Kidney epithelial cell (primary cell): ENCODE measurements around the gene PCDHGB7. TPM values are rescaled to one million over a fixed set of nuclear protein-coding genes. Genes with fewer than 3 reads are reported as not detected.
"Not testable (repeated sequence)": the region's sequence is repeated elsewhere in the genome, so short reads cannot be mapped to it uniquely, and the experiment has no call there.

Experiments used
- DNase-seq: peaks from one replicate; pipeline ENCODE4 v3.0.0-alpha.2; 2010; ENCODE audit warnings: low read depth
- H3K27me3 ChIP-seq: 2 replicates; pipeline ENCODE4 v1.6.0; 2011; ENCODE audit warnings: low read length; ENCODE audit not compliant: control insufficient read depth, insufficient read depth
- H3K36me3 ChIP-seq: 2 replicates; pipeline ENCODE4 v1.5.1; 2011; ENCODE audit warnings: low read length; ENCODE audit not compliant: control insufficient read depth, insufficient read depth
- H3K4me3 ChIP-seq: 2 replicates; pipeline ENCODE4 v1.5.1; 2011; ENCODE audit warnings: low read depth, mild to moderate bottlenecking, control low read depth, low read length
- total RNA-seq: library from RNA; depleted of rRNA; stranded (reverse); fragments of >200 nt; gene quantifications from 2 replicates; pipeline ENCODE4 v1.2.3, GENCODE V29; 2015
- TF ChIP-seq, protein P1 (sequence below): IDR thresholded peaks from 2 replicates; pipeline ENCODE4 v1.5.1; 2011; ENCODE audit warnings: mild to moderate bottlenecking, moderate library complexity, low read length, control low read depth, inconsistent platforms; ENCODE audit not compliant: insufficient read depth, poor library complexity, severe bottlenecking

Gene PCDHGB7
- total RNA-seq, 1 donor from 2014 or later, result 14.1 TPM

DNA sequence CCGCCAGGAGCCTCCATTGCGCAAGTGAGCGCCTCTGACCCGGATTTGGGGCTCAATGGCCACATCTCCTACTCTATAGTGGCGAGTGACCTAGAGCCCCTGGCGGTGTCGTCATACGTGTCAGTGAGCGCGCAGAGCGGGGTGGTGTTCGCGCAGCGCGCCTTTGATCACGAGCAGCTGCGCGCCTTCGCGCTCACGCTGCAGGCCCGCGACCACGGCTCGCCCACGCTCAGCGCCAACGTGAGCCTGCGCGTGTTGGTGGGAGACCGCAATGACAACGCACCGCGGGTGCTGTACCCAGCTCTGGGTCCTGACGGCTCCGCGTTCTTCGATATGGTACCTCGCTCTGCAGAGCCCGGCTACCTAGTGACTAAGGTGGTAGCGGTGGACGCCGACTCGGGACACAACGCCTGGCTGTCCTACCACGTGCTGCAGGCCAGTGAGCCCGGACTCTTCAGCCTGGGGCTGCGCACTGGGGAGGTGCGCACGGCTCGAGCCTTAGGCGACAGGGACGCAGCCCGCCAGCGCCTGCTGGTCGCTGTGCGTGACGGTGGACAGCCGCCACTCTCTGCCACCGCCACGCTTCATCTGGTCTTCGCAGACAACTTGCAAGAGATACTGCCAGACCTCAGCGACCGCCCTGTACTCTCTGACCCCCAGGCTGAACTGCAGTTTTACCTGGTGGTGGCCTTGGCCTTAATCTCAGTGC, 7.7 kb upstream of the PCDHGB7 start:
- DNase-seq, result no peak
- H3K36me3 ChIP-seq, result no peaks in the 10 kb centered on the region
- TF ChIP-seq, protein P1, sequence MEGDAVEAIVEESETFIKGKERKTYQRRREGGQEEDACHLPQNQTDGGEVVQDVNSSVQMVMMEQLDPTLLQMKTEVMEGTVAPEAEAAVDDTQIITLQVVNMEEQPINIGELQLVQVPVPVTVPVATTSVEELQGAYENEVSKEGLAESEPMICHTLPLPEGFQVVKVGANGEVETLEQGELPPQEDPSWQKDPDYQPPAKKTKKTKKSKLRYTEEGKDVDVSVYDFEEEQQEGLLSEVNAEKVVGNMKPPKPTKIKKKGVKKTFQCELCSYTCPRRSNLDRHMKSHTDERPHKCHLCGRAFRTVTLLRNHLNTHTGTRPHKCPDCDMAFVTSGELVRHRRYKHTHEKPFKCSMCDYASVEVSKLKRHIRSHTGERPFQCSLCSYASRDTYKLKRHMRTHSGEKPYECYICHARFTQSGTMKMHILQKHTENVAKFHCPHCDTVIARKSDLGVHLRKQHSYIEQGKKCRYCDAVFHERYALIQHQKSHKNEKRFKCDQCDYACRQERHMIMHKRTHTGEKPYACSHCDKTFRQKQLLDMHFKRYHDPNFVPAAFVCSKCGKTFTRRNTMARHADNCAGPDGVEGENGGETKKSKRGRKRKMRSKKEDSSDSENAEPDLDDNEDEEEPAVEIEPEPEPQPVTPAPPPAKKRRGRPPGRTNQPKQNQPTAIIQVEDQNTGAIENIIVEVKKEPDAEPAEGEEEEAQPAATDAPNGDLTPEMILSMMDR, result no peak
- H3K27me3 ChIP-seq, result peaks cover 15% of the 10 kb centered on the region
- no peak overlapping the region for H3K4me3 ChIP-seq

DNA sequence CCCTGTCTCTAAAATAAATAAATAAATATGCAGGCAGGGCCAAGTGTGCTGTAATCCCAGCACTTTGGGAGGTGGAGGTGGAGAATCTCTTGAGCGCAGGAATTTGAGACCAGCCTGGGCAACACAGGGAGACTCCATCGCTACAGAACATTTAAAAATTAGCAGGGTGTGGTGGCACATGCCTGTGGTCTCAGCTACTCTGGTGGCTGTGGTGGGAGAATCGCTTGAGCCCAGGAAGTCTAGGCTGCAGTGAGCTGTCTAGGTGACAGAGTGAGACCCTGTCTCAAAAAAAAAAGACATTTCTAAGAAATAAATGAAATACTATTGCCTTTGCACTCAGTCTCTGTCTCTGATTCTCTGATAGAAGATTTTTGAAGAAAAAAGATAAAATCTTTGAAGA, 5.9 kb upstream of the PCDHGB7 start:
- DNase-seq, result no peak
- TF ChIP-seq, protein P1, result no peak
- H3K4me3 ChIP-seq, result no peak overlapping the region
- peaks cover 16% of the 10 kb centered on the region for H3K27me3 ChIP-seq
- no peaks in the 10 kb centered on the region for H3K36me3 ChIP-seq

GRCh38 chr5:141412854-141413539, 4.5 kb upstream of the PCDHGB7 start, which contains the start of gene PCDHGA10:
Gene PCDHGA10, plus strand, starts transcription at chr5:141412987. Its CDS starts 189 bp downstream, at chr5:141413176.
- Histone ChIP-seq H3K27me3 (peaks cover 16% of the 10 kb centered on the region), H3K4me3 (peak within 1 kb of the TSS; percentile 30), H3K36me3 (no peaks in the 10 kb centered on the region)
- DNase-seq, result no peak
- TF ChIP-seq, protein P1, result peak; percentile 34

GRCh38 chr5:141413540-141414069, 3.9 kb upstream of the PCDHGB7 start:
- TF ChIP-seq, protein P1, result no peak
- Histone ChIP-seq H3K27me3 (peaks cover 14% of the 10 kb centered on the region), H3K36me3 (no peaks in the 10 kb centered on the region), H3K4me3 (peak overlapping the region; percentile 30)
- no peak for DNase-seq

GRCh38 chr5:141414548-141415274, 2.8 kb upstream of the PCDHGB7 start:
- DNase-seq, H3K36me3 ChIP-seq, H3K4me3 ChIP-seq: not testable (repeated sequence)
- peaks cover 18% of the 10 kb centered on the region for H3K27me3 ChIP-seq

DNA sequence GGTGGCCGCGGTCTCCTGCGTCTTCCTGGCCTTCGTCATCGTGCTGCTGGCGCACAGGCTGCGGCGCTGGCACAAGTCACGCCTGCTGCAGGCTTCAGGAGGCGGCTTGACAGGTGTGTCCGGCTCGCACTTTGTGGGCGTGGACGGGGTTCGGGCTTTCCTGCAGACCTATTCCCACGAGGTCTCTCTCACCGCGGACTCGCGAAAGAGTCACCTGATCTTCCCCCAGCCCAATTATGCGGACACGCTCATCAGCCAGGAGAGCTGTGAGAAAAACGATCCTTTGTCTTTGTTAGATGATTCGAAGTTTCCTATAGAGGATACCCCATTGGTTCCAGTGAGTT, 2.2 kb upstream of the PCDHGB7 start:
- not testable (repeated sequence) for DNase-seq, H3K4me3 ChIP-seq, H3K36me3 ChIP-seq
- H3K27me3 ChIP-seq, result peaks cover 14% of the 10 kb centered on the region
